Right lobe of liver (tissue), 4 donors: ENCODE measurements around the gene STAM.

Experiments used
- POLR2A ChIP-seq: fragments of 450-650 bp; IDR thresholded peaks from one replicate; pipeline ENCODE4 v1.6.1; 2017; ENCODE audit warnings: antibody characterized with exemption, mild to moderate bottlenecking
- TF ChIP-seq, protein P1 (sequence below), 4 donors: fragments of 200-600 bp in 3 of 4; fragments of 450-650 bp in 1 of 4; IDR thresholded peaks; one replicate each; pipeline versions ENCODE4 v1.5.1 to v1.8.0; 2016 to 2022; ENCODE audit warnings: antibody characterized with exemption in 4 of 4, mild to moderate bottlenecking in 2 of 4
- donor health status: DM: no; HTN: no; CAD: no.
- donor health status: DM: no; HTN: no; CAD: no.
- donor health status: DM: no; HTN: yes; CAD: no.

- no peak for TF ChIP-seq POLR2A
- TF ChIP-seq, protein P1, sequence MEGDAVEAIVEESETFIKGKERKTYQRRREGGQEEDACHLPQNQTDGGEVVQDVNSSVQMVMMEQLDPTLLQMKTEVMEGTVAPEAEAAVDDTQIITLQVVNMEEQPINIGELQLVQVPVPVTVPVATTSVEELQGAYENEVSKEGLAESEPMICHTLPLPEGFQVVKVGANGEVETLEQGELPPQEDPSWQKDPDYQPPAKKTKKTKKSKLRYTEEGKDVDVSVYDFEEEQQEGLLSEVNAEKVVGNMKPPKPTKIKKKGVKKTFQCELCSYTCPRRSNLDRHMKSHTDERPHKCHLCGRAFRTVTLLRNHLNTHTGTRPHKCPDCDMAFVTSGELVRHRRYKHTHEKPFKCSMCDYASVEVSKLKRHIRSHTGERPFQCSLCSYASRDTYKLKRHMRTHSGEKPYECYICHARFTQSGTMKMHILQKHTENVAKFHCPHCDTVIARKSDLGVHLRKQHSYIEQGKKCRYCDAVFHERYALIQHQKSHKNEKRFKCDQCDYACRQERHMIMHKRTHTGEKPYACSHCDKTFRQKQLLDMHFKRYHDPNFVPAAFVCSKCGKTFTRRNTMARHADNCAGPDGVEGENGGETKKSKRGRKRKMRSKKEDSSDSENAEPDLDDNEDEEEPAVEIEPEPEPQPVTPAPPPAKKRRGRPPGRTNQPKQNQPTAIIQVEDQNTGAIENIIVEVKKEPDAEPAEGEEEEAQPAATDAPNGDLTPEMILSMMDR (IDR thresholded peaks at IDR 0.05) = no peak
Observed at GRCh38 chr10:17703706-17704105, 59.8 kb downstream of the STAM start.
